Loucy (cell line): Measurements from ENCODE around the gene USP47.

Experiments used
- H2AFZ ChIP-seq: fragments of 200-600 bp; sonication (generic); 2 replicates; pipeline ENCODE4 v1.6.0; 2016; ENCODE audit warnings: antibody characterized with exemption, mild to moderate bottlenecking, low read length, moderate library complexity
- H3F3A ChIP-seq: fragments of 200-600 bp; 2 replicates; pipeline ENCODE4 v1.6.0; 2016; ENCODE audit warnings: antibody characterized with exemption, low read depth, mild to moderate bottlenecking
- H3K27me3 ChIP-seq: fragments of 200-600 bp; sonication (generic); 2 replicates; pipeline ENCODE4 v1.6.1; 2014; ENCODE audit warnings: low read length, mild to moderate bottlenecking; ENCODE audit not compliant: insufficient read depth, poor library complexity, severe bottlenecking
- H3K36me3 ChIP-seq: fragments of 200-600 bp; sonication (generic); 2 replicates; pipeline ENCODE4 v1.6.1; 2016; ENCODE audit warnings: low read length; ENCODE audit not compliant: insufficient read depth
- H3K4me1 ChIP-seq: fragments of 200-600 bp; sonication (generic); 2 replicates; pipeline ENCODE4 v1.5.1; 2014; ENCODE audit warnings: low read length, mild to moderate bottlenecking; ENCODE audit not compliant: insufficient read depth, poor library complexity, severe bottlenecking
- H3K4me2 ChIP-seq: fragments of 200-600 bp; sonication (generic); 2 replicates; pipeline ENCODE4 v1.6.0; 2014; ENCODE audit warnings: antibody characterized with exemption, low read length, low read depth, mild to moderate bottlenecking; ENCODE audit not compliant: poor library complexity, severe bottlenecking
- H3K4me3 ChIP-seq: fragments of 200-600 bp; sonication (generic); 2 replicates; pipeline ENCODE4 v1.5.1; 2014; ENCODE audit warnings: low read length, mild to moderate bottlenecking, mixed read lengths; ENCODE audit not compliant: poor library complexity, severe bottlenecking
- H3K79me2 ChIP-seq: fragments of 200-600 bp; sonication (generic); 2 replicates; pipeline ENCODE4 v1.6.1; 2014; ENCODE audit warnings: low read length; ENCODE audit not compliant: insufficient read depth
- H3K9ac ChIP-seq: fragments of 200-600 bp; sonication (generic); 2 replicates; pipeline ENCODE4 v1.6.0; 2014; ENCODE audit warnings: mild to moderate bottlenecking, low read depth, low read length, moderate library complexity; ENCODE audit not compliant: poor library complexity, severe bottlenecking
- H3K9me2 ChIP-seq: fragments of 200-600 bp; sonication (generic); replicated peaks from 2 replicates; pipeline ENCODE4 v1.6.1; 2016; ENCODE audit warnings: low read depth, low read length, mixed read lengths
- H3K9me3 ChIP-seq: fragments of 200-600 bp; sonication (generic); 2 replicates; pipeline ENCODE4 v1.6.1; 2014; ENCODE audit warnings: mild to moderate bottlenecking, antibody characterized with exemption, low read length, low read depth; ENCODE audit not compliant: insufficient read depth
- H4K20me1 ChIP-seq: fragments of 200-600 bp; sonication (generic); 2 replicates; pipeline ENCODE4 v1.6.0; 2014; ENCODE audit warnings: antibody characterized with exemption, low read length, mild to moderate bottlenecking; ENCODE audit not compliant: insufficient read depth, poor library complexity, severe bottlenecking
- EZH2phosphoT487 ChIP-seq: fragments of 200-600 bp; IDR thresholded peaks from 2 replicates; pipeline ENCODE4 v1.6.1; 2018; ENCODE audit warnings: antibody characterized with exemption, mild to moderate bottlenecking, moderate library complexity, borderline replicate concordance
- TF ChIP-seq, protein P1 (sequence below): fragments of 200-600 bp; sonication (generic); conservative IDR thresholded peaks from 2 replicates; pipeline ENCODE4 v1.5.1; 2014; ENCODE audit warnings: mild to moderate bottlenecking, antibody characterized with exemption, low read length

USP47 gene

GRCh38 chr11:11982461-11982860 lies 140.7 kb downstream of the USP47 start:
- Histone ChIP-seq H3K4me2 (no peak overlapping the region), H3K4me3 (no peak overlapping the region), H3K4me1 (no peaks in the 10 kb centered on the region), H3K36me3 (no peaks in the 10 kb centered on the region), H3K9ac (no peak overlapping the region), H2AFZ (no peak overlapping the region), H3K27me3 (no peaks in the 10 kb centered on the region), H3F3A (no peaks in the 10 kb centered on the region), H3K9me2 (no peaks in the 10 kb centered on the region), H3K79me2 (no peaks in the 10 kb centered on the region), H4K20me1 (no peaks in the 10 kb centered on the region), H3K9me3 (no peaks in the 10 kb centered on the region)
- TF ChIP-seq EZH2phosphoT487, result no peak
- TF ChIP-seq, protein P1, sequence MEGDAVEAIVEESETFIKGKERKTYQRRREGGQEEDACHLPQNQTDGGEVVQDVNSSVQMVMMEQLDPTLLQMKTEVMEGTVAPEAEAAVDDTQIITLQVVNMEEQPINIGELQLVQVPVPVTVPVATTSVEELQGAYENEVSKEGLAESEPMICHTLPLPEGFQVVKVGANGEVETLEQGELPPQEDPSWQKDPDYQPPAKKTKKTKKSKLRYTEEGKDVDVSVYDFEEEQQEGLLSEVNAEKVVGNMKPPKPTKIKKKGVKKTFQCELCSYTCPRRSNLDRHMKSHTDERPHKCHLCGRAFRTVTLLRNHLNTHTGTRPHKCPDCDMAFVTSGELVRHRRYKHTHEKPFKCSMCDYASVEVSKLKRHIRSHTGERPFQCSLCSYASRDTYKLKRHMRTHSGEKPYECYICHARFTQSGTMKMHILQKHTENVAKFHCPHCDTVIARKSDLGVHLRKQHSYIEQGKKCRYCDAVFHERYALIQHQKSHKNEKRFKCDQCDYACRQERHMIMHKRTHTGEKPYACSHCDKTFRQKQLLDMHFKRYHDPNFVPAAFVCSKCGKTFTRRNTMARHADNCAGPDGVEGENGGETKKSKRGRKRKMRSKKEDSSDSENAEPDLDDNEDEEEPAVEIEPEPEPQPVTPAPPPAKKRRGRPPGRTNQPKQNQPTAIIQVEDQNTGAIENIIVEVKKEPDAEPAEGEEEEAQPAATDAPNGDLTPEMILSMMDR, result no peak

- Histone ChIP-seq H3K79me2 (no peaks in the 10 kb centered on the region), H3K27me3 (no peaks in the 10 kb centered on the region), H3K4me3 (no peak overlapping the region), H3K9me2 (no peaks in the 10 kb centered on the region), H2AFZ (no peak overlapping the region), H3K4me1 (no peaks in the 10 kb centered on the region), H3K9me3 (no peaks in the 10 kb centered on the region), H4K20me1 (no peaks in the 10 kb centered on the region), H3F3A (no peaks in the 10 kb centered on the region), H3K4me2 (no peak overlapping the region), H3K9ac (no peak overlapping the region), H3K36me3 (no peaks in the 10 kb centered on the region)
- no peak for TF ChIP-seq EZH2phosphoT487
- TF ChIP-seq, protein P1, result no peak
Observed at GRCh38 chr11:11982975-11983374, 141.2 kb downstream of the USP47 start.

DNA sequence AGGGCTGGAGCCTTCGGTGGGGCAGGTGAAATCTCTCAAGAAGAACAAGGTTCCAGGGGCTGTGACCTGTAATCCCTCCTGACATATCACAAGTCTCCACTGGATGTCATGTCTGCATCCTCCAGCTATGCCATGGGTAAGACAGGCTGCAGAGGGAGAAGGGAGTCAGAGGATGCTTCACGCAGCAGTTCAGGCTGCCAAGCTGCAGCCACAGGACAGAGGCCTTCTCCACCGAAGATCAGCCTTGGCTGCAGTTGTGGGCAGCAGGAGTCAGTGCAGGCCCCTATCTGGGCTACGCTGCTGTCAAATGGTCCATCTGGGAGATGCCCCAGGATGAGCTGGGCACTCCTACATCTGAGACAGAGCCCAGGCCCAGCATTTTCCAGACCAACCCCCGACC lies 141.7 kb downstream of the USP47 start:
- Histone ChIP-seq H3K9ac (no peak overlapping the region), H3K4me3 (no peak overlapping the region), H3K9me2 (no peaks in the 10 kb centered on the region), H3K9me3 (no peaks in the 10 kb centered on the region), H3K4me2 (no peak overlapping the region), H3K4me1 (no peaks in the 10 kb centered on the region), H4K20me1 (no peaks in the 10 kb centered on the region), H3K36me3 (no peaks in the 10 kb centered on the region), H3K27me3 (no peaks in the 10 kb centered on the region), H2AFZ (no peak overlapping the region), H3F3A (no peaks in the 10 kb centered on the region), H3K79me2 (no peaks in the 10 kb centered on the region)
- TF ChIP-seq, protein P1, result no peak
- TF ChIP-seq EZH2phosphoT487, result no peak
